HUES48 (cell line): ENCODE data around the gene EXOC4.

Experiments used
- H3K27ac ChIP-seq: one replicate; pipeline ENCODE4 v1.7.0; 2013; ENCODE audit warnings: low read depth, low read length, inconsistent platforms
- H3K27me3 ChIP-seq: 2 replicates; pipeline ENCODE4 v1.6.1; 2013; ENCODE audit warnings: mild to moderate bottlenecking, low read length; ENCODE audit not compliant: control insufficient read depth, insufficient read depth
- H3K36me3 ChIP-seq: 2 replicates; pipeline ENCODE4 v1.6.1; 2013; ENCODE audit warnings: low read length; ENCODE audit not compliant: control insufficient read depth, insufficient read depth
- H3K4me1 ChIP-seq: 2 replicates; pipeline ENCODE4 v1.6.1; 2013; ENCODE audit warnings: mild to moderate bottlenecking, low read length; ENCODE audit not compliant: control insufficient read depth, insufficient read depth
- H3K4me3 ChIP-seq: 2 replicates; pipeline ENCODE4 v1.5.1; 2013; ENCODE audit warnings: mild to moderate bottlenecking, low read depth, low read length
- H3K9ac ChIP-seq: 2 replicates; pipeline ENCODE4 v1.6.1; 2013; ENCODE audit warnings: mild to moderate bottlenecking, low read depth, low read length, moderate library complexity
- H3K9me3 ChIP-seq: 2 replicates; pipeline ENCODE4 v1.6.1; 2013; ENCODE audit warnings: low read length; ENCODE audit not compliant: control insufficient read depth, insufficient read depth

The EXOC4 gene

GRCh38 chr7:133682364-133683181, 429.7 kb downstream of the EXOC4 start:
- Histone ChIP-seq H3K4me1 (peaks cover 26% of the 10 kb centered on the region), H3K27ac (peak overlapping the region; percentile 60), H3K27me3 (no peaks in the 10 kb centered on the region), H3K9me3 (no peaks in the 10 kb centered on the region), H3K4me3 (no peak overlapping the region), H3K9ac (no peak overlapping the region), H3K36me3 (no peaks in the 10 kb centered on the region)

DNA sequence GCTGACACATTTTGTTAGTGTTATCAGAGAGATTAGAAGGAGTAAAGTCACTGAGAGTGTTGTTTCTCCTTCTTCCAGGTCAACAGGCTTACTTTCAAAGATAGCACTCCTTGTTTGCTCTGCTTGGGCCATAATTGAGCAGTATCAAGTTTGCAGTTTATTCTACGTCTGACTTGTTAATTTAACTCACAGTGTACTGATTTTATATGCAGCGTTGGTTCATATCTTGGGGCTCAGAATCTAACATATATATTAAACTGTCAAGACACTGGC, 430.2 kb downstream of the EXOC4 start:
- Histone ChIP-seq H3K9ac (no peak overlapping the region), H3K4me3 (no peak overlapping the region), H3K27me3 (no peaks in the 10 kb centered on the region), H3K27ac (no peak overlapping the region), H3K4me1 (peaks cover 30% of the 10 kb centered on the region), H3K36me3 (no peaks in the 10 kb centered on the region), H3K9me3 (no peaks in the 10 kb centered on the region)

DNA sequence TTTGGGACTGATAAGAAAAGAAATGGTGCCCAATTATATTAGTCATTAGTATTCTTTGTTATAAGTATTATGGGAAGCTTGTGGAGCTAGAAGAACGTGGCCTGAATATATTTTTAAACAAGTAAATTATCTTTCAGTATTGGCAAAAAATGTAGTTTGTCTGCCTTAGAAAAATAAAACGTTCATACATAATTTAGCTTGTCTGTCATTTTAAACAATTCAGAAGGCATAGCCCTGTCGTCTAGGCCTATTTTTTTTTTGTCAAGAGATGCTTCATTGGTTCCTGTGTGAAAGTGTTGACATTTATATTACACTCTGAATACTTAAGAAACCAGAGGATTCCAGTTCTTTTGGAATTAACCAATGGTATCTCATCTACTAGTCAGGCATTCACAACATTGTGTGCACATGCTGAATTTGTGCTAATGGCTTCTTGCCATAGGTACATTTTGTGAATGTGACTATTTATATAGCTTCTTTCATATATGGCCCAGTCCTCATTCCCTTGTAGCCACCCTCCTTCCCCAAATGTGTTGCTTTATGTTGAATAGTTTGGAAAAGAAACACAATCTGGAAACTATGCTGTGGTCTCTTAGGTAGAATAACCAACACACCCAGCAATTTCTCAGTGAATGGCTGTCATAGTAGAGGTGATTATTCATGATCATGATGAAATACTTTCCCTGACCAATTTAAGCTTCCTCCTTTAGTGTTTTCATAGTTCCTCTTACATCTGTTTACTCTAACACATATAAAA, 435.8 kb downstream of the EXOC4 start:
- H3K27ac ChIP-seq = no peak overlapping the region

DNA sequence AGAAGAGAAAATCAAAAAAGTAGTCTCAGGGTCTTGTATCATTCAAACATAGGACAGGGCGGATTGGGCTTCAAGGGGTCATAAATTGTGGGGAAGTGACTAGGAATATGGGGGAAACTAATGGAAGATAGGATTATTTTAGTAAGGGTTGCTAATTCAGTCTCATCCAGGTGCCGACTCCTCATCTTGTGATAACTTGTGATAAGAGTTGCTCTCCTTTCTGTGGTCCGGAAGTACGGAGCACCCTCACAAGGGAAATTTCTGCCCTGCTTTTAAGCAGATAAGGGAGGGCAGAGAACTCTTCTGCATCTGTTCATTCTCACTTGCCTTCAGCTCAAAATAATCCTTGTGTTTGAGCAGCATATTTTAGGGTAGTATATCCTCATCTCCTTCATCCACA, 437.9 kb downstream of the EXOC4 start:
- no peak overlapping the region for H3K9ac ChIP-seq
- H3K27ac ChIP-seq = no peak overlapping the region
- no peaks in the 10 kb centered on the region for H3K36me3 ChIP-seq
- H3K4me1 ChIP-seq = peaks cover 6% of the 10 kb centered on the region
- H3K9me3 ChIP-seq = no peaks in the 10 kb centered on the region
- H3K27me3 ChIP-seq = no peaks in the 10 kb centered on the region
- H3K4me3 ChIP-seq = no peak overlapping the region

More for the DNA sequence above, 435.8 kb downstream of the EXOC4 start:
- no peaks in the 10 kb centered on the region for H3K36me3 ChIP-seq
- H3K27me3 ChIP-seq = no peaks in the 10 kb centered on the region
- no peaks in the 10 kb centered on the region for H3K9me3 ChIP-seq
- no peak overlapping the region for H3K9ac ChIP-seq
- H3K4me3 ChIP-seq = no peak overlapping the region
- H3K4me1 ChIP-seq = peaks cover 6% of the 10 kb centered on the region

- no peaks in the 10 kb centered on the region for H3K36me3 ChIP-seq
- H3K9ac ChIP-seq = no peak overlapping the region
- no peak overlapping the region for H3K27ac ChIP-seq
- no peak overlapping the region for H3K4me3 ChIP-seq
- H3K27me3 ChIP-seq = no peaks in the 10 kb centered on the region
- H3K9me3 ChIP-seq = no peaks in the 10 kb centered on the region
- H3K4me1 ChIP-seq = peaks cover 6% of the 10 kb centered on the region
Observed at GRCh38 chr7:133691727-133692610, 439.1 kb downstream of the EXOC4 start.

GRCh38 chr7:133693281-133693680, 440.4 kb downstream of the EXOC4 start:
- Histone ChIP-seq H3K9ac (no peak overlapping the region), H3K27me3 (no peaks in the 10 kb centered on the region), H3K36me3 (no peaks in the 10 kb centered on the region), H3K4me3 (no peak overlapping the region), H3K9me3 (no peaks in the 10 kb centered on the region), H3K4me1 (peaks cover 7% of the 10 kb centered on the region), H3K27ac (no peak overlapping the region)

GRCh38 chr7:133696056-133696455, 443.2 kb downstream of the EXOC4 start:
- no peak overlapping the region for H3K27ac ChIP-seq
- H3K4me3 ChIP-seq = no peak overlapping the region
- H3K9ac ChIP-seq = no peak overlapping the region

GRCh38 chr7:133697585-133697984, 444.7 kb downstream of the EXOC4 start:
- Histone ChIP-seq H3K27me3 (no peaks in the 10 kb centered on the region), H3K4me3 (no peak overlapping the region), H3K9me3 (no peaks in the 10 kb centered on the region), H3K36me3 (no peaks in the 10 kb centered on the region), H3K9ac (no peak overlapping the region), H3K27ac (no peak overlapping the region), H3K4me1 (peaks cover 8% of the 10 kb centered on the region)

More at GRCh38 chr7:133696056-133696455, 443.2 kb downstream of the EXOC4 start:
- Histone ChIP-seq H3K36me3 (no peaks in the 10 kb centered on the region), H3K4me1 (peaks cover 8% of the 10 kb centered on the region), H3K9me3 (no peaks in the 10 kb centered on the region), H3K27me3 (no peaks in the 10 kb centered on the region)

GRCh38 chr7:133698127-133698526, 445.2 kb downstream of the EXOC4 start:
- H3K27me3 ChIP-seq = no peaks in the 10 kb centered on the region
- H3K36me3 ChIP-seq = no peaks in the 10 kb centered on the region
- no peak overlapping the region for H3K9ac ChIP-seq
- H3K4me3 ChIP-seq = no peak overlapping the region
- H3K4me1 ChIP-seq = peaks cover 8% of the 10 kb centered on the region
- no peak overlapping the region for H3K27ac ChIP-seq
- H3K9me3 ChIP-seq = no peaks in the 10 kb centered on the region

DNA sequence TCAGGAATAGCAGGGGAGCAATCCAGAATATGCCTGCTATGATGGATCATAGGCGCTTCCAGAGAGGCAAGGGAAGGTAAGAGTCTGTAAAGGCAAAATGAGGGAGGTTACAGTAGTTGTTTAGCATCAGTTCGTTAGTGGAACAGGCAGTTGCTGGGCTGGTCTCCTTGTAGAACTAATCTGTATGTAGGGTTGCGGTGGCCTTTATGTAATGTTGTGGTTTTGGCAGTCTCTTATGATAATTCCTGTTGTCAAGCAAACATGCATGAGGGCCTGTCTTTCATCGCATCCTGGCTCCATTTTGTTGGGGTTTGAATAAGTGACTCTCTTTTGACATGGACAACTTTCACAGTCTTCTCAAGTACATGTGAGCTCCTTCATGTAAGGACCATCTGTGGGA, 446.5 kb downstream of the EXOC4 start:
- no peaks in the 10 kb centered on the region for H3K36me3 ChIP-seq
- no peak overlapping the region for H3K9ac ChIP-seq

More for the DNA sequence above, 446.5 kb downstream of the EXOC4 start:
- H3K4me1 ChIP-seq = peaks cover 8% of the 10 kb centered on the region
- no peak overlapping the region for H3K4me3 ChIP-seq
- no peaks in the 10 kb centered on the region for H3K9me3 ChIP-seq
- H3K27ac ChIP-seq = no peak overlapping the region
- no peaks in the 10 kb centered on the region for H3K27me3 ChIP-seq
